ENCODE measurements around the gene WASF3. TPM values are rescaled to one million over a fixed set of nuclear protein-coding genes. Genes with fewer than 3 reads are reported as not detected.
A peak's percentile ranks its signal among the peaks of the same experiment; 100 is the strongest.

WASF3 gene
- total RNA-seq (0.42 TPM), polyA plus RNA-seq (2.7 TPM)
- long read RNA-seq, donor 1 = 0 reads
- long read RNA-seq, donor 2 = 0 reads
- long read RNA-seq, donor 3 = 0 reads
- long read RNA-seq, donor 4 = 0 reads
- long read RNA-seq, donor 5, full-length matches to known transcripts = 1 of 1 reads
- long read RNA-seq, donor 5, partial matches to known transcripts = 0 of 1 reads
- long read RNA-seq, donor 5, other reads (novel, unspliced or antisense) = 0 of 1 reads
- long read RNA-seq, donor 6 = 0 reads
- long read RNA-seq, donor 7 = 0 reads
- long read RNA-seq, donor 8 = 0 reads
- long read RNA-seq, donor 9 = 0 reads
- long read RNA-seq, donor 10 = 0 reads

GRCh38 chr13:26557393-26558073 lies at the start of gene WASF3:
WASF3 (plus strand) TSS chr13:26557683; CDS start chr13:26642271, 84,588 bp downstream.
- H3K27me3 ChIP-seq (ENCODE audit: control insufficient read depth in 2 of 2, insufficient read depth in 1 of 2, low read length in 1 of 2) = peaks cover 27 to 55% of the 10 kb centered on the region in 2 donors
- peaks cover 0 to 4% of the 10 kb centered on the region in 2 donors for H3K4me1 ChIP-seq (ENCODE audit: control insufficient read depth in 2 of 2, insufficient read depth in 2 of 2, low read length in 2 of 2)
- DNase-seq (ENCODE audit: low read depth in 6 of 9, low spot score in 9 of 9) = peak in 8 of 9 donors; percentile 12 to 63 (median 35)
- peak within 1 kb of the TSS in 1 of 2 donors; percentile 48 for H3K4me3 ChIP-seq (ENCODE audit: low read length in 2 of 2)
- H3K36me3 ChIP-seq (ENCODE audit: control insufficient read depth in 2 of 2, insufficient read depth in 2 of 2, low read length in 1 of 2) = no peaks in the 10 kb centered on the region
- H3K9me3 ChIP-seq (ENCODE audit: control insufficient read depth in 2 of 2, insufficient read depth in 1 of 2, low read length in 1 of 2) = peaks cover 0 to 3% of the 10 kb centered on the region in 2 donors
- no peak within 1 kb of the TSS for H3K27ac ChIP-seq (ENCODE audit: low read depth in 1 of 2, low read length in 1 of 2)
- under 1% methylated on average over 94 of the region's 94 CpGs for WGBS

GRCh38 chr13:26508885-26509284 lies 48.6 kb upstream of the WASF3 start:
- Histone ChIP-seq H3K36me3 (ENCODE audit: control insufficient read depth in 2 of 2, insufficient read depth in 2 of 2, low read length in 1 of 2) (no peaks in the 10 kb centered on the region), H3K4me1 (ENCODE audit: control insufficient read depth in 2 of 2, insufficient read depth in 2 of 2, low read length in 2 of 2) (no peaks in the 10 kb centered on the region), H3K27me3 (ENCODE audit: control insufficient read depth in 2 of 2, insufficient read depth in 1 of 2, low read length in 1 of 2) (no peaks in the 10 kb centered on the region), H3K9me3 (ENCODE audit: control insufficient read depth in 2 of 2, insufficient read depth in 1 of 2, low read length in 1 of 2) (peaks cover 0 to 1% of the 10 kb centered on the region in 2 donors), H3K4me3 (ENCODE audit: low read length in 2 of 2) (no peak overlapping the region), H3K27ac (ENCODE audit: low read depth in 1 of 2, low read length in 1 of 2) (no peak overlapping the region)
- 94% methylated on average over 4 of the region's 4 CpGs for WGBS
- DNase-seq (ENCODE audit: low read depth in 6 of 9, low spot score in 9 of 9) = no peak

GRCh38 chr13:26509491-26509890 lies 48.0 kb upstream of the WASF3 start:
- Histone ChIP-seq H3K4me1 (ENCODE audit: control insufficient read depth in 2 of 2, insufficient read depth in 2 of 2, low read length in 2 of 2) (no peaks in the 10 kb centered on the region), H3K4me3 (ENCODE audit: low read length in 2 of 2) (no peak overlapping the region), H3K27ac (ENCODE audit: low read depth in 1 of 2, low read length in 1 of 2) (no peak overlapping the region), H3K27me3 (ENCODE audit: control insufficient read depth in 2 of 2, insufficient read depth in 1 of 2, low read length in 1 of 2) (no peaks in the 10 kb centered on the region), H3K9me3 (ENCODE audit: control insufficient read depth in 2 of 2, insufficient read depth in 1 of 2, low read length in 1 of 2) (peaks cover 0 to 1% of the 10 kb centered on the region in 2 donors), H3K36me3 (ENCODE audit: control insufficient read depth in 2 of 2, insufficient read depth in 2 of 2, low read length in 1 of 2) (no peaks in the 10 kb centered on the region)
- WGBS = 97% methylated on average over 10 of the region's 10 CpGs
- no peak for DNase-seq (ENCODE audit: low read depth in 6 of 9, low spot score in 9 of 9)

- Histone ChIP-seq H3K4me3 (ENCODE audit: low read length in 2 of 2) (no peak overlapping the region), H3K27ac (ENCODE audit: low read depth in 1 of 2, low read length in 1 of 2) (no peak overlapping the region), H3K9me3 (ENCODE audit: control insufficient read depth in 2 of 2, insufficient read depth in 1 of 2, low read length in 1 of 2) (no peaks in the 10 kb centered on the region), H3K27me3 (ENCODE audit: control insufficient read depth in 2 of 2, insufficient read depth in 1 of 2, low read length in 1 of 2) (no peaks in the 10 kb centered on the region), H3K36me3 (ENCODE audit: control insufficient read depth in 2 of 2, insufficient read depth in 2 of 2, low read length in 1 of 2) (no peaks in the 10 kb centered on the region), H3K4me1 (ENCODE audit: control insufficient read depth in 2 of 2, insufficient read depth in 2 of 2, low read length in 2 of 2) (no peaks in the 10 kb centered on the region)
- DNase-seq (ENCODE audit: low read depth in 6 of 9, low spot score in 9 of 9) = no peak
- 83% methylated on average over 6 of the region's 6 CpGs for WGBS
Observed at GRCh38 chr13:26513931-26514330, 43.6 kb upstream of the WASF3 start.

- H3K27ac ChIP-seq (ENCODE audit: low read depth in 1 of 2, low read length in 1 of 2) = no peak overlapping the region
- WGBS = 85% methylated on average over 4 of the region's 4 CpGs
- no peaks in the 10 kb centered on the region for H3K36me3 ChIP-seq (ENCODE audit: control insufficient read depth in 2 of 2, insufficient read depth in 2 of 2, low read length in 1 of 2)
- H3K9me3 ChIP-seq (ENCODE audit: control insufficient read depth in 2 of 2, insufficient read depth in 1 of 2, low read length in 1 of 2) = no peaks in the 10 kb centered on the region
- DNase-seq (ENCODE audit: low read depth in 6 of 9, low spot score in 9 of 9) = no peak
- H3K4me3 ChIP-seq (ENCODE audit: low read length in 2 of 2) = no peak overlapping the region
- H3K4me1 ChIP-seq (ENCODE audit: control insufficient read depth in 2 of 2, insufficient read depth in 2 of 2, low read length in 2 of 2) = no peaks in the 10 kb centered on the region
- H3K27me3 ChIP-seq (ENCODE audit: control insufficient read depth in 2 of 2, insufficient read depth in 1 of 2, low read length in 1 of 2) = no peaks in the 10 kb centered on the region
Observed at GRCh38 chr13:26515721-26516120, 41.8 kb upstream of the WASF3 start.

GRCh38 chr13:26517936-26518335 lies 39.5 kb upstream of the WASF3 start:
- Histone ChIP-seq H3K27ac (ENCODE audit: low read depth in 1 of 2, low read length in 1 of 2) (no peak overlapping the region), H3K9me3 (ENCODE audit: control insufficient read depth in 2 of 2, insufficient read depth in 1 of 2, low read length in 1 of 2) (no peaks in the 10 kb centered on the region), H3K27me3 (ENCODE audit: control insufficient read depth in 2 of 2, insufficient read depth in 1 of 2, low read length in 1 of 2) (no peaks in the 10 kb centered on the region), H3K36me3 (ENCODE audit: control insufficient read depth in 2 of 2, insufficient read depth in 2 of 2, low read length in 1 of 2) (no peaks in the 10 kb centered on the region), H3K4me1 (ENCODE audit: control insufficient read depth in 2 of 2, insufficient read depth in 2 of 2, low read length in 2 of 2) (no peaks in the 10 kb centered on the region), H3K4me3 (ENCODE audit: low read length in 2 of 2) (no peak overlapping the region)
- DNase-seq (ENCODE audit: low read depth in 6 of 9, low spot score in 9 of 9) = no peak
- WGBS = 97% methylated on average over 2 of the region's 2 CpGs

- H3K9me3 ChIP-seq (ENCODE audit: control insufficient read depth in 2 of 2, insufficient read depth in 1 of 2, low read length in 1 of 2) = no peaks in the 10 kb centered on the region
- no peaks in the 10 kb centered on the region for H3K36me3 ChIP-seq (ENCODE audit: control insufficient read depth in 2 of 2, insufficient read depth in 2 of 2, low read length in 1 of 2)
- no peaks in the 10 kb centered on the region for H3K27me3 ChIP-seq (ENCODE audit: control insufficient read depth in 2 of 2, insufficient read depth in 1 of 2, low read length in 1 of 2)
- H3K4me3 ChIP-seq (ENCODE audit: low read length in 2 of 2) = no peak overlapping the region
- no peaks in the 10 kb centered on the region for H3K4me1 ChIP-seq (ENCODE audit: control insufficient read depth in 2 of 2, insufficient read depth in 2 of 2, low read length in 2 of 2)
- no peak for DNase-seq (ENCODE audit: low read depth in 6 of 9, low spot score in 9 of 9)
- WGBS = 19% methylated on average over 5 of the region's 5 CpGs
- H3K27ac ChIP-seq (ENCODE audit: low read depth in 1 of 2, low read length in 1 of 2) = no peak overlapping the region
Observed at GRCh38 chr13:26518451-26518959, 39.0 kb upstream of the WASF3 start.

- 83% methylated on average over 5 of the region's 5 CpGs for WGBS
- no peaks in the 10 kb centered on the region for H3K9me3 ChIP-seq (ENCODE audit: control insufficient read depth in 2 of 2, insufficient read depth in 1 of 2, low read length in 1 of 2)
- no peak overlapping the region for H3K4me3 ChIP-seq (ENCODE audit: low read length in 2 of 2)
- DNase-seq (ENCODE audit: low read depth in 6 of 9, low spot score in 9 of 9) = no peak
- H3K27ac ChIP-seq (ENCODE audit: low read depth in 1 of 2, low read length in 1 of 2) = no peak overlapping the region
- no peaks in the 10 kb centered on the region for H3K4me1 ChIP-seq (ENCODE audit: control insufficient read depth in 2 of 2, insufficient read depth in 2 of 2, low read length in 2 of 2)
- H3K36me3 ChIP-seq (ENCODE audit: control insufficient read depth in 2 of 2, insufficient read depth in 2 of 2, low read length in 1 of 2) = no peaks in the 10 kb centered on the region
- H3K27me3 ChIP-seq (ENCODE audit: control insufficient read depth in 2 of 2, insufficient read depth in 1 of 2, low read length in 1 of 2) = no peaks in the 10 kb centered on the region
Observed at GRCh38 chr13:26522571-26522970, 34.9 kb upstream of the WASF3 start.

- Histone ChIP-seq H3K4me3 (ENCODE audit: low read length in 2 of 2) (no peak overlapping the region), H3K9me3 (ENCODE audit: control insufficient read depth in 2 of 2, insufficient read depth in 1 of 2, low read length in 1 of 2) (no peaks in the 10 kb centered on the region), H3K27me3 (ENCODE audit: control insufficient read depth in 2 of 2, insufficient read depth in 1 of 2, low read length in 1 of 2) (no peaks in the 10 kb centered on the region), H3K36me3 (ENCODE audit: control insufficient read depth in 2 of 2, insufficient read depth in 2 of 2, low read length in 1 of 2) (no peaks in the 10 kb centered on the region), H3K4me1 (ENCODE audit: control insufficient read depth in 2 of 2, insufficient read depth in 2 of 2, low read length in 2 of 2) (no peaks in the 10 kb centered on the region), H3K27ac (ENCODE audit: low read depth in 1 of 2, low read length in 1 of 2) (no peak overlapping the region)
- 97% methylated on average over 6 of the region's 6 CpGs for WGBS
- DNase-seq (ENCODE audit: low read depth in 6 of 9, low spot score in 9 of 9) = no peak
Observed at GRCh38 chr13:26523007-26523406, 34.5 kb upstream of the WASF3 start.
